Activated T-cell treated with anti-CD3 and anti-CD28 coated beads, Interleukin-2, amount 50 U/mL, for 1 hour (primary cell): Measurements from ENCODE around the gene ADAMTS6.
"Not testable (repeated sequence)": the region's sequence is repeated elsewhere in the genome, so short reads cannot be mapped to it uniquely, and the experiment has no call there.

Source experiments
- DNase-seq: peaks from one replicate; pipeline ENCODE4 v3.0.0-alpha.2; 2020

The ADAMTS6 gene

DNA sequence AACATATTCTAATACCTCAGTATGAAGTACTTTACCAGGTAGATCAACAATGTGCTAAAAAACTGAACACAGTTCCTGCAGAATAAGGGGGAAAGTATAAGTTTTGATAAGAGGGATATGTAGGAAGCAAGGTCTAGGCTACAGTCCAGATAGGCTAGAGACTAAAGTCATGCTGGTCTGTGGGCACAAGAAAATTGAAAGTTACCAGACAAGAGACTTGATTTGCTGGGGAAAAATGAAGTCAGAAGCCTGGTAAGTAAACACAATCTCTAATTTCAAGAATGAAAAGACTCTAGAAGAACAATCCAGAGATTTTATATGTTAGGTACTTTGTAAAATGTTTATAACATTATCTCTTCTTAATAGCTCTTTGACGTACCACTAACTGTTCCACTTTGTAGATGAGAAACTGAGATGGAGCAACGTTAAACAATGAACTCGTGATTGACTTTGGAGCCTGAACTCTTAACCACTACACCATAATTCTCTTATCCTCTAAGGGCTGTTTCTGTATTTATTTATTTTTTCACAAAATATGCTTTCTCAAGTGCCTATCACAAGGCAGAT lies 19.5 kb downstream of the ADAMTS6 start:
- DNase-seq, result no peak

DNA sequence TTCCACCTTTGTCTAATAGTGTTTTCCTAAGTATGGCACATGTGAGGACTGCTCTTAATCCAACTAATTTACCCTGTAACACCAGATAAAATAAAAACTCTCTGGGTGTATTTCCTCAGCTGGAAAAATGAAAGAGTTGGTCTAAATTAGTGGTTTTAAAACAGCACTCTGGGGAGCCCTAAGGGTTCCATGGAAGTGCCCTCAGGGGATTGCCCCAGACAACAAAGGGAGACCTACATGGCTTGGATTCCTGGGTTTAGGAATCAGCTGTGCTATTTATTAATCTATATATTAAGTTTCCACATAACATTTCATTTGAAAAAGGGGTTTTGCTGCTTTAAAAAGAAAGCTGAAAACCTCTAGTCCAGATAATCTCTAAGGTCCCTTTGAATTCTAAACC lies 20.2 kb downstream of the ADAMTS6 start:
- DNase-seq, result no peak

DNA sequence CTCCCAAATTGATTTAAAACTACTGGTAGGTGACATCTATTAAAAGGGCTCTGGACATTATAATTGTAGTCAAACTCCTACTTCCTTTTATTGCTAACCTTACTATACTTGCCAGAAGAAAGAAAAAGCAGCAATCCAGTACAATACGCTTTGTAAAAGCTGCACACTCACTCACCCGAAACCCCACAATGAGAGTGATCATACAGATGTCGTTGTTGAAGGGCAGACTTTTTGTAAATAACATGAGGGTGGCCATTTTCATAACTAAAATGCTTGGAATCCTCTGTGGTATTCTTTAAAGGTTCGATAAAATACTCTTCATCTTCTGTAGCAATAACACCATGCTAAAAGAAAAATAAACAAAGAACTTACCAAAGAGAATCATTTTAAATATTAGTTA lies 21.7 kb downstream of the ADAMTS6 start:
- no peak for DNase-seq

DNA sequence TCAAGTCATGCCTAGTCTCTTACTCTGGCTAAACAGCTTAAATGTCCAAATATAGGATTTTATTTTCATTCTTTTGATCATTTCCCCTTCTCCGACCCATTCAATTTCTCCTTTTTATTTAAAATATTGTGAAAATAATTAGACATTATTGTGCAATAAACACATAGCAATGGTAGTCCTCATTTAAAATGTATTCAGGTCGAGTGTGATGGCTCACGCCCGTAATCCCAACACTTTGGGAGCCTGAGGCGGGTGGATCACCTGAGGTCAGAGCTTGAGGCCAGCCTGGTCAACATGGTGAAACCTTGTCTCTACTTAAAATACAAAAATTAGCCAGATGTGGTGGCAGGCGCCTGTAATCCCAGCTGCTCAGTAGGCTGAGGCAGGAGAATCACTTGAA lies 26.7 kb downstream of the ADAMTS6 start:
- DNase-seq, result no peak

DNA sequence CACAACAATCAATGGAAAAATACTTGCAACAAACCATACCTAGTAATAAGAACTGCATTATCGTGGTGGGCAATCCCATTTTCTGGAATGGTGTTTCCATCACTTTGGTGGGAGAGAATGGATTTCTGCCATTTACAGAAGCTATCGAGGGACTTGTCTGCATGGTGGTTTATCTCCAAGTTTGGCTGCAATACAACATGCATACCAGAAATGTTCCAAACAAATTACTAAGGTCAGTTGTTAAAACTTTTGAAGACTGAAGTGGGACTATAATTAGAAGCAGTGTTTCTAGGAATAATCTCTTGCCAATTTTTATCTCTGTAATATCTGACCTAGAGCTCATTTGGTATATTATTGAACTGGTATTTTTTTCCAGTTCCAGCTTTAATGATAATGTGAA lies 30.3 kb downstream of the ADAMTS6 start:
- no peak for DNase-seq

DNA sequence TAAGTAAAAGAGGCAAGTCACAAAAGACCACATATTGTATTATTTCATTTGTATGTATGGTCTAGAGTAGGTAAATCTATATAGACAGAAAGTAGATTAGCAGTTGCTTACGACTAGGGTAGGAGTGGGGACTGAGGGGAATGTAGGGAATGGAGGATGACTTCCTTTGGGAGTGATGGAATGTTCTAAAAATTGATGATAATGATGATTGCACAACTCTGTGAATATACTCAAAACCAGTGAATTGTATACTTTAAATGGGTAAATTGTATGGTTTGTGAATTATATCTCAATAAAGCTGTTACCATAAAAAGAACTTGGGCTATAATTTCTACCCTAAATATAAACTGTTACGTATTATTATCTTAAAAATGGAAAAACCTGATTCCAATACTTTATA lies 35.0 kb downstream of the ADAMTS6 start:
- DNase-seq, result no peak

DNA sequence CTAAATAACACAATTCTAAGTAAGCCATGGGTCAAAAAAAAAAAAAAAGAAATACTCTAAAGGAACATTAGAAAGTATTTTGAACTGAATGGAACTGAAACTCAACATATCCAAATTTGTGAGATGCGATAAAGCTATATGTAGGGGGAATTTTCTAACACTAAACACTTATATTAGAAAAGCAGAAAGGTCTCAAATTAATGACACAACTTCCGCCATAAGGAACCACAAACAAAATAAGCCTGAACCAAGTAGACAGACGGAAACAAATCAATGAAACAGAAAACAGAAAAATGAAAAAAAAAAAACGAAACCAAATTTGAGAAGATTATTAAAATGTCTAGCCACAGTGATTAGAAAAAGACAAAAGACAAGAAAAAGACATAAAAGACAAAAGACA lies 39.9 kb downstream of the ADAMTS6 start:
- DNase-seq, result no peak

DNA sequence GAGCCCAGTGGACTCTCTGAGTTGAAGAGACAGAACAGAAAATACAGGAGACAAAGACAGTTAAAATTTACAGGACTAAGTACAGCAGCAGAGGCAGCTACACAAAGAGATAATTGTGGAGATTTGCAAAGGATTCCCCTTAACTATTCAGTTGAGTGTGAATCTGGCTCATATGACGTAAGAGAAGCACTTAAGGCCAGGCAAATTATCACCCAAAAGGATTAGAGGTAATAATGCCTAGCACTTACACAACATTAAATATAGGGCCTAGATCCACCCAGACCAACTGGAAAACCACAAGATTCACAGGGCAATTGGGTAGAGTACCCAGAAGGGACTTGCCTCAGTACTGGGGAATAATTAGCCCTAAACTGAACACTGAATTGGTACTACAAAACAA lies 41.3 kb downstream of the ADAMTS6 start:
- no peak for DNase-seq

DNA sequence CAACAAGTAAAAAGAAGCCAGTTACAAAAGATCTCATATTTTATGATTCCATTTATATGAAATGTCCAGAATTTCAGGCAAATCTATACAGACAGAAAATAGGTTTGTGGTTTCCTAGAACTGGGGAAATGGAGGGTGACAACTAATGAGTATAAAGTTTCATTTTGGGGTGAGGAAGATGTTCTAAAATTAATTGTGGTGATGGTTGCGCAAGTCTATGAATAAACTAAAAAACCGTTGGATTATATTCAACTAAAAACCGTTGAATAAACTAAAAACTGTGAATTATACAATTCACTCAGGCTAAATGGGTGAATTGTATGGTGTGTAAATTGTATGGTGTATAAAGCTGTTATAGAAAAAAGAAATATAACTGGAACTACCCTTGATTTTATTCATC lies 47.6 kb downstream of the ADAMTS6 start:
- DNase-seq, result no peak

DNA sequence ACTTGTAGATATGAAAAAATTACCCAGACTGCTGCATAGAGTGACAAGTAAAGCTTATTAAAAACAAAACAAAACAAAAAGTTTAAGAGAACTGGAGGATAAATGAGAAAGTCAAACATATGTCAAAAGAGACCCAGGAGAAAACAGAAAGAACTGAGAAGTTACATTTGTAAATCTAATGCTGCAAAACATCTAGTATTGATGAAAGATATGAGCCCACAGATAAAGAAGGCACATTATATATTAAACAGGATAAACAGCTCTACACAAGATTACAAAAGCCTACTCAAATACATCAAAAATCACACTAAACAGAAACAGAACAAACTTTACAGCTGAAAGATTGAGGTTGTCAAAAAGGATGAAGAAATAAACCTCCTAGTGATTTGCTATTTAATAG lies 55.1 kb downstream of the ADAMTS6 start:
- no peak for DNase-seq

DNA sequence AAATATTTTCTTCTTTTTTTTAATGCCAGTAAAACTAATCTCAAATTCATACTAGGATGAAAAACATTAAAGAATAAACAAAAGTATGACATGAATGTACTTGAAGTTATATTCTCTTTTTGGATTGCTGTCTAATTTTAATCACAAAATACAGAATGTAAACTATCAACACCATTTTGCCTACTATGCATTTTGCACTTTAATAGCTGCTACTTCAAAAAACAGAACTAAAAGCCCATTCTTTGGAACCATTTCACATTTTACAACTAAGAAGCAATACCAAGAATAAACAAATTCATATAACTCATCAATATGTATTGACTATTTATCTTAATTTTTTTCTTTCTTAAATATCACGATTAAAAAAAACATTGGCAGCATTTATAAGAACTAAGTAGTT lies 58.1 kb downstream of the ADAMTS6 start:
- DNase-seq, result no peak

DNA sequence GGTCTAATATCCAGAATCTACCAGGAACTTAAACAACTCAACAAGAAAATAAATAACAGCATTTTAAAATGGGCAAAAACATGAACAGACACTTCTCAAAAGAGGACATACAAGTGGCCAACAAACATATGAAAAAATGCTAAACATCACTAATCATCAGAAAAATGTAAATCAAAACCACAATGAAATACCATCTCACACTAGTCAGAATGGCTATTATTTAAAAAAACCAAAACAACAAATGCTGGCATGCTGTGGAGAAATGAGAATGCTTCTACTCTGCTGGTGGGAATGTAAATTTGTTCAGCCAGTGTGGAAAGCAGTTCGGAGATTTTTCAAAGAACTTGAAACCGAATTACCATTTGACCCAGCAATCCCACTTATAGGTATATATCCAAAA lies 63.1 kb downstream of the ADAMTS6 start:
- no peak for DNase-seq

DNA sequence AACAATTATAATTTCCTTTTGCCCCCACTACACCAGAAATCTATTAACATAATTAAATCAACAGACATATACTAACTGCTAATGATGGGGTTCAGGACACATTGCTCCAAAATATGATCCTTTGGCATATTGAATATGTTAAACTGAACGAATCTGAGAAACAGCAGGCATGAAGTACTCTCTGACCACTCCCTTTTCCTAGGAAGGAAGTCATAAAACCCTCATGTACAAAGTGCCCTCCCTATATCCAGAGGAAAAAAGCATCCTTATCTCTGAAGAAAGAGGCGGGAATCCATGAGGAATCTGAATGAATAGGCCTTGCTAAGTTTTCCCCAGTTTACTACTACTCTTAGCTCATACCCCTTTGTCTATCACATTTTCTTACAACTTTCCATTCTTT lies 67.9 kb downstream of the ADAMTS6 start:
- DNase-seq, result no peak

DNA sequence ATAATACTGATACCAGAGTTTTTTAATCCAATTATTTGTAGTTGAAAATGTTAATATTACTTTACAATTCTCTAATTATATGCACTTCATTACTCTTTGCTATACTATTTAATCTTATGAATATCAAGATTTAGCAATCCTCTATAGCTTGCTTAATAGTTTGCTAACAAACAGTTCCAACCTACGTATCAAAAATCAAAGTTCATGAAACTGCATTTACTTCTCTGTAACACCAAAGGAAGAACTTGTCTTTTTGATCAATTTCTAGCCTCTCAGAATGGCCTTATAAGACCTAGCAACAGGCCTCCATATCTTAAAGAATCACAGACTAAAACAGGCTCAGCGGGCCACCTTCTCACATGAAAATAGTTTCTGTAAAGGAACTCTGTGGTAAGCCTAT lies 68.9 kb downstream of the ADAMTS6 start:
- no peak for DNase-seq

DNA sequence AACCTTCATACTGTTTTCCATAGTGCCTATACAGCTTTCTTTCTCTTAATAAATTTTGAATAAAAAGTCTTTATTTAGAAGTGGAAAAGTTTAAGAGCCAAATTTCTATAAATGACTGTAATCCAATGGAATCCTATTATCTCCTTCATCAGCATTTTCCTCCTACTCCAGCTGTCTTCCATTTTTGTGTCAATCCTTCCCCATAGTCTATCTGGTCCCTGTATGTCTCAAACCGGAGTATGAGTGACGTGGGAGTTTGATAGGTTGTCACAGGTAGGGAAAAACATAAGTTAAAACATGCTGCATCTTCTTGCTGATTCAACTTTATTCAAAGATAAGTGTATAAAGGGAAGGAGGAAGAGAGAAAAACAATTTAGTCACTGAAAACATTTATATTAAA lies 70.4 kb downstream of the ADAMTS6 start:
- DNase-seq, result no peak

DNA sequence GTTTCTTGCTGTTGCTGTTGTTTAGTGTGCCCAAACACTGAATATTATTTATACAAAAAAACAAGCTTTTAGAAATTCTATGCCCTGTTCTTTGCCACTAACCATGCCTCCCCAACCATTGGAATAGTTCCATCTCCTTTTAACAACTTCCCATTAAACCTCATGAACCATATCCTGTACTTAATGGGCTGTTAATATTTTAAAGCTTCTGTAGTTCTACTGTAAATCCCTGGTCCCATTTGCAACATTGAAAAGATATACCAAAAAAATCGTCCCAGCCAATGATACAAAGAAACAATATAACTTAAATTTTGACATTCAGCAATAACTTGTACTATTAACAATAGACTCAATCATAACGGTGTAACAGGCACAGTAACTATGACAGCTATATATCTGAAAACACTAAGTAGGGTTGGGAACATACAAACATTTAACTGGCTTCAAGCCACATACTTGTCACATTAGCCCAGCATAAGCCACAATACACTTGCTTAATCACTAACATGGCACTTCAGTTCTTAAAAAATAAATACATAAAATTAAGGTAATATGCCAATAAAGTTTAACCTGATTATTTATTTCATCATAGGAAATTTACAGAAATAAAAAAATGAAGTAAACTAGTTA lies 86.1 kb downstream of the ADAMTS6 start:
- DNase-seq, result no peak

DNA sequence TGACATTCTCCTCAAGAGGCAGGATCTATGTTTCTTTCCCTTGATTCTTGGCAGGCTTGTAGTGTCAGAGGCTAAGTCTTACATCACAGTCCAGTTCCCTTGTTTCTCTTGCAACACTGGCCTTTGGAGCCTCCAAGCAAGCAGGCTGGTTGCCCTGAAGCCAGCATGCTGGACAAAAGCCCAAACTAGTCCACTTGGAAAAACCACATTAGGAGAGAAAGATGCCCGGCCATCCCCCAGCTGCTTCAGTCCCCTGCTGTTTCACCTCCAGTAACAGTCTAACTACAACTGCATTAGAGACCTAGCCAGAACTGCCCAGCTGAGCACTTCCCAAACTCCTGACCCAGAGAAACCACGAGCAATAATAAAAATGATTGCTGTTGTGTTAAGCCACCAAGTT lies 87.6 kb downstream of the ADAMTS6 start:
- no peak for DNase-seq

DNA sequence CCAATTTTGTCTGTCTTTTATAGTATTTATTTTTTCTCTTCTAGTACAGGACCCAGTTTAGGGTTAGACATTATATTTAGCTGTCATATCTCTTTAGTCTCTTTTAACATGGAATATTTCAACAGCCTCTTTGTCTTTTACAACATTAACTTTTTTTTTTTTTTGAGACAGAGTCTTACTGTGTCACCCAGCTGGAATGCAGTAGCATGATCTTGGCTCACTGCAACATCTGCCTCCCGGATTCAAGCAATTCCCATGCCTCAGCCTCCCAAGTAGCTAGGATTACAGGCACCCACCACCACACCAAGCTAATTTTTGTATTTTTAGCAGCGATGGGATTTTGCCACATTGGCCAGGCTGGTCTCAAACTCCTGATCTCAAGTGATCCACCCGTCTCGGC lies 90.1 kb downstream of the ADAMTS6 start:
- DNase-seq, result no peak

DNA sequence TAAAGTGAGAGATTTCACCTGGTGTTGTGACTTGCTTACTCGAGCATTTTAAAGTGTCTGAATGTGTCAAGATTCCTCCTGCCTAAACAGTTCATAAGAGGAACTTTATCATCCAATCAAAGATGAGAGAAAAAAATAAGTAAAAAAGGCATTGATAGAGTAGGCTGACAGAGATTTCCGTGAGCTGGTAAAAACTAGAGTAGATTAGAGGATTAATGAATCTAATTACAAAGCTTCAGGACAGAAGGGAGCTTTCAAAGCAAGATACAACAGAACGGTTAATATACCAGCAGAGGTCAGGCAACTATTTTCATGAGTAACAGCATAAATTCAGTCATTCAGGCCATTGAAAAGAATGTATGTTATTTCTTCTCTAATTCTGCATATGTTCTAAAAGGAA lies 91.5 kb downstream of the ADAMTS6 start:
- no peak for DNase-seq

DNA sequence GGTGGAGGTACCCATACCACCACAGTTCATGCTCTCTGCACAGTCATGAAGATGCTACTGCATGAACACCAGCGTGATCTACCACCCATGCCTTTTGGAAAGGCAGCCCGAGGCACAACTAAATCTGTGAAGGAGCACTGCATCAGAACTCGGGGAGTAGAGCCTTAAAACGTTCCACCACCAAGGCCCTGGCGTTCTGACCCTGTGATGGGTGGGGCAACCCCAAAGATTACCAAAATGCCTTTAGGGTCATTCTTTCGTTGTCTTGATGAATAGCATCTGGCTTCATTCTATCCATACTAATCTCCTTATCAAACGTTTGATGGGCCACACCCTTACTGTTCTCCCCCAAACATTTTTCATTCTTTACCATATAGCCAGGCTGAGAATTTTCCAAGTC lies 97.9 kb downstream of the ADAMTS6 start:
- no peak for DNase-seq

DNA sequence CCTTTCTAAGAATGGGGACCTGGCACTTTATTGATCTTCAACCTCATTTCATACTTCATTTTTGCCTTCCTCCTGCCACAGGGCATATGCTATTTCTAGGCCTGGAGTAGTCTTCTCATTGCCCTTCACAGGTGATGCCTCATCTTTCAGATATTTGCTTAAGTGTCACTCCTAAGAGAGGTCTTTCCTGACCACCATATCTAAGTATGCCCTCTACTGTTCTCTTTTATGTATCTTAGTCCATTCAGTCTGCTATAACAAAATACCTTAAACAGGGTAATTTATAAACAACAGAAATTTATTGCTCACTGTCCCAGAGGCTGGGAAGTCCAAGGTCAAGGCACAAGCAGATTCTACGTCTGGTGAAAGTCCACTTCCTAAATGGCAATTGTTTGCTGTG lies 99.1 kb downstream of the ADAMTS6 start:
- no peak for DNase-seq

DNA sequence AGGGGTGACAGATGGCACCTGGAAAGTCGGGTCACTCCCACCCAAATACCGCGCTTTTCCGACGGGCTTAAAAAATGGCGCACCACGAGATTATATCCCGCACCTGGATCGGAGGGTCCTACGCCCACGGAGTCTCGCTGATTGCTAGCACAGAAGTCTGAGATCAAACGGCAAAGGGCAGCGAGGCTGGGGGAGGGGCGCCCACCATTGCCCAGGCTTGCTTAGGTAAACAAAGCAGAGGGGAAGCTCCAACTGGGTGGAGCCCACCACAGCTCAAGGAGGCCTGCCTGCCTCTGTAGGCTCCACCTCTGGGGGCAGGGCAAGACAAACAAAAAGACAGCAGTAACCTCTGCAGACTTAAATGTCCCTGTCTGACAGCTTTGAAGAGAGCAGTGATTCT lies 111.2 kb downstream of the ADAMTS6 start:
- not testable (repeated sequence) for DNase-seq

DNA sequence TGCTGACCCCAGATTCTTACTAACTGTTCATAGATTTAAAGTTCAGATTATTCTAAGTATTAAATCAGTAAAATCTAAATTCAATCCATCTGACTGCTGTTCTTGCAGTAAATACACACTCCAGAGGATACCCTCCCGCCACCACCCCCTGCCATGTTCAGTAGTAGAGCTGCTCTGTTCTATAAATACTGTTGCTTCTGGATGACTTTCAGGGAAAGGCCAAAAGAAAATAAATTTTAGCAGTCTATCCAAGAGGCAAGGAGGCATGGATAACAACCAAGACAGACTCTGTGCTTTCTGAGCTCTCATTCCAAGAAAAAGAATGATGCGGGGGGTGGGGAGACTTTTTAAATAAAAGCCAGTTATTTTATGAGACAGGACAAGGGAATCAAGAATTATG lies 115.1 kb downstream of the ADAMTS6 start:
- no peak for DNase-seq

DNA sequence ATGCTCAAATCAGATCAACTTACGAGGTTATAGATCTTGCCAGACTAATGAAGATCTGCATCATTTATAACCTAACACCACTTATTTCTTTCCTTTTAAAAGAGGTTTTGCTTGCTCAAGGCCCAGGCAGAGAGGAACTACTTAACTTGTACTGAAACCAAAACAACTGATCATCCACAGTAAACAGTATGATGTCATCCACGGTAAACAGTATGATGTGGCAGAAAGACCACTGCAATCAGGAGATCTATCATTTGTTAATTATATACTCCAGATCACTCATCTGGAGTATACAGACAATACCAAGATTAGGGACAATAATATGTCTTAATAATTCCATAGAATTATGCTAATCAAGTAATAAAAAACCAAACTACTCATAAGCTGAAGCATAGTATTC lies 116.8 kb downstream of the ADAMTS6 start:
- no peak for DNase-seq

DNA sequence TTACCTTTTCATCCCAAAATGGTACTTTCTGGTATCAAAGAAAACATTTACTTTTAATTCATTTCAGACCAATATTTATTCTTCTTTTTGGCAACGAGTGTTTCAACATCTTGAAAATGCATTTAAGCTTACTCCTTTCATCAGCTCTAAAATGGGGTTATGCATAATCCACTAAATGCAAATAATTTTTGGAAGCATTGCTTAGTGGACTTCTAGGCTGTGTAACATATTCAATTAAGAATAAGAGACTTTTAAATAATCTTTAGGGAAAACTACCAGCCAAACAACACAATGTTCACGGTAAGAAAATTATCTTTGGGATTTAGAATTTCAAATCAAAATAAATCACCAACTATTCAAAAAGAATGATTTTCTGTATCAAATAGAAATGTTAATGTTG lies 118.2 kb downstream of the ADAMTS6 start:
- no peak for DNase-seq

DNA sequence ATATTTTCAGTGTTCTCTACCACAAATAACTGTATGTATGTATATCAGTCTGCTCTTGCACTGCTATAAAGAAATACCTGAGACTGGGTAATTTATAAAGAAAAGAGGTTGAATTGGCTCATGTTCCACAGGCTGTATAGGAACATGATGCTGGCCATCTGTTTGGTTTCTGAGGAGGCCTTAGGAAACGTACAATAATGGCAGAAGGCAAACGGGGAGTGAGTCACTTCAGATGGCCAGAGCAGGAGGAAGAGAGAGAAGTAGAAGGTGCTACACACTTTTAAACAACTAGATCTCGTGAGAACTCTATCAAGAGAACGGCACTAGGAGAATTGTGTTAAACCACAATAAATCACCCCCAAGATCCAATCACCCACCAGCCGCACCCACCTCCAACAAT lies 121.7 kb downstream of the ADAMTS6 start:
- DNase-seq, result no peak
